ENCODE data around the gene MACIR.
A peak's percentile ranks its signal among the peaks of the same experiment; 100 is the strongest.
"Not testable (repeated sequence)": the region's sequence is repeated elsewhere in the genome, so short reads cannot be mapped to it uniquely, and the experiment has no call there.

MACIR gene, protein sequence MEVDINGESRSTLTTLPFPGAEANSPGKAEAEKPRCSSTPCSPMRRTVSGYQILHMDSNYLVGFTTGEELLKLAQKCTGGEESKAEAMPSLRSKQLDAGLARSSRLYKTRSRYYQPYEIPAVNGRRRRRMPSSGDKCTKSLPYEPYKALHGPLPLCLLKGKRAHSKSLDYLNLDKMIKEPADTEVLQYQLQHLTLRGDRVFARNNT

DNA sequence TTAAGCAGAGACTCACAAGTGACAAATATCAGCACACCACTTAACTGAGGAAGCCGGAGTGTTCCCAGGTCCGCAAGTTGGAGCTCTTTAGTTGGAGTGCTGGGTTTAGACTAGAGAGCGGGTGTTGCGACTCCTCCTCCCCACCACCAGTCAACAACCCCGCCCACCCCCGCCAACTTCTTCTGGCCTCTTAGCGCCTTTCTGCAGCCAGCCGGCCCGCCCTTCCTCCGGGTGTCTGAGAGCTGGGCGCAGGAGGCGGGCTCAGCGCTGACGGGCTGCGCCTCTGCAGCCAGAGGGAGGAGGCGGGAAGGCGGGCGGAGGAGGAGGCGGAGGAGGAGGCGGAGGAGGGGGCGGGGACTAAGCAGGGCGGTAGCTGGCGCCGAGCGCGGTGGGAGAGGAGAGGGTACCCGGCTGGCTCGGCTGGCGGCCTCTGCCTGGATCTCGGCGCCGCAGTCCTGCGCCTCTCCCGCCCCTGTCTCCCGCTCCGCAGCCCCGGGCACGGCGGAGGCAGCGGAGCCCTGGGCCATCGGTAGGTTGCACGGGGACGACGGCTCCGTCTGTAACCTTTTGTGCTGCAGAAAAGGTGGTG lies at the start of gene MACIR:
Gene MACIR (plus strand): TSS at position 396 of the 589 bp plus-strand sequence. CDS start 17,157 bp downstream, outside the sequence.
- DNase-seq: peak; percentile 98

GRCh38 chr5:103209065-103209464 lies 49.5 kb upstream of the MACIR start:
- DNase-seq: no peak

DNA sequence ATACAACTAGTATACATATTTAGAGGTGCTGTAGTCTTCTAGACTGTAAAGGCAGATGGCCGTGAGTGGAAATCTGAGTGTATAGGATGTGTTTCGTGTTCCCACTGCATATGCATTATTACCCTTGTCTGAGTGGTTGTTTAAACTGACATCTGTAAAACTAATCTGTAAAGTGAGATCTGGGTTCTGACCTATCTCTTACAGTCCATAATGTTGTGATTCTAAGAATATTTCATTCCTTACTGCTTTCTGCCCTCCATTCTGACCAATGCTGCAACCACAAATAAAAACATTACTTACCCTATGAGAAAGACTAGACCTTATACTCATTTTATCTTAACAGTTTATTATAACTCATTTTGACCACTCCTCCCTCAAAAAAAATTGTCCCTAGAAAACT lies 47.6 kb upstream of the MACIR start:
- no peak for DNase-seq

GRCh38 chr5:103211576-103212561 lies 46.7 kb upstream of the MACIR start:
- DNase-seq: no peak

- DNase-seq: no peak
These were observed 42.4 kb upstream of the MACIR start for GRCh38 chr5:103216137-103216536.

DNA sequence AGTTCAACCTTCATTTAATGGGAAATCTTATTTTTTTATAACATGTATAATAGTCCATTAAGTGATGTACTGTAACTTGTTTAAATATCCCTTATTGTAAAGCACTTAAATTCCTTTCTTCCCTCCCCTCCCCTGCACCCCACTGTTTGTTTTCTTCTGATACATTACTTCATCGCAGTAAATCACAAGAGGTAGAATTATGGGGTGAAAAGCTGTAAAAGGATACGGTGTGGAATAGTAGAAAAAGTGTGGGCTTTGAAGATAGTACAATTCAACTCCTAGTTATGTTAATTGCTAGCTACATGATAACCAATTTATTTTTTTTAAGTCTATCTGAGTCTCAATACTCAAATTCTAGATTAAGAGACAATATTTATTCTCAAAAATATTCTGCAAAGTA lies 41.9 kb upstream of the MACIR start:
- DNase-seq: no peak

GRCh38 chr5:103217101-103217500 lies 41.5 kb upstream of the MACIR start:
- DNase-seq: no peak

DNA sequence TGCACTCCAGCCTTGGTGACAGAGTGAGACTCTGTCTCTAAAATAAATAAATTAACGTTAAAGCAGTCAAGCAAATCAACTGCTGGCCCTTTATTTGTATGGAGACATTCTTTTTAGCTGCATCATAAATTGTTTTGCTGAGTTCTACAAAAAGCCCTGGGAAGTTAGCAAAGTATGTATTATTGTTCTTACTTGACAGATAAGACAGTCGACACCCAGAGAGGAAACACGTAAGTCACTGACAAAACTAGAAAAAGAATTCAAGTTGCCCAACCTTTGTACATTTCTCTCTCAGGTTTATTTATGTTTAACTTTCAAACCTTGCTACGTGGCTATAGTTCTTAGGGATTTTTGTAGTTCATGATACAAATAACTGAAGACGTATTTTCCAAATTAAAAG lies 40.4 kb upstream of the MACIR start:
- DNase-seq: peak; percentile 24

GRCh38 chr5:103219074-103219473 lies 39.5 kb upstream of the MACIR start:
- not testable (repeated sequence) for DNase-seq

GRCh38 chr5:103223031-103223955 lies 35.3 kb upstream of the MACIR start:
- DNase-seq: no peak

DNA sequence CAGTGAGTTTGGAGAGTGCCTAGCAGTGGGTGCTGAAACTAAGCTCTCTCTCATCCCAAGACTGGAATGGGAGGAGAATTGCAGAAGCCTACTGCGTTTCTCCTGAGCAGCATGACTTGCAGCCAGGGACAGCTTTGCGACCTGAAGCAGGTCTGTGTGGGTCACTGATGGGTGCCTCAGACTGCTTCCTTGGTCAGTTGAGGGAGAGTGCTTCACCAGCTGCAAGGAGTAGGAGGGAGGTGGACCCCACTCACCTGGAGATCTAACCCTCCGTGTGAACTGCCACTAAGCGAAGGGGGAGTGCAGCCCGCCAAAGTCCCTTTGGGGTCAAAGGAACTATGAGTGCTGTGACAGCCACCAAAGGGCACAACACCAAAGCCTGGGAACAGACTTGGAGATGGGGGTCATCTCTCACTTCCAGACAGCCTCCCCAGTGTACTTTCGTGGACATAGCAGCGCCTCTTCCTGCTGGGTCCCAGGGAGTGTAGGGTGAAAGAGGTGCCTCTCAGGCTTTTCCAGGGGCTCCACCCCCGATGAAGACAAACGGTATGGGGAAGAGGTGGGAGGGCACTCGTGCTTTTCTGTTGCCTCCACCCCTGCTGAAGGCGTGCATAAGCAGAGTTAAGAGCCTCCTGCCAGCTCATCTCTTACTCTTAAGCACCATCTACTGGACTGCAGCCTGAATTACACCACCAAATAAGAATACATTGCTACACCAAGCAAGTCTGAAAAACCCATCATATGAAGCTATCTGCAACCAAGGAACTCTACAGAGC lies 34.3 kb upstream of the MACIR start:
- peak; percentile 46 for DNase-seq

DNA sequence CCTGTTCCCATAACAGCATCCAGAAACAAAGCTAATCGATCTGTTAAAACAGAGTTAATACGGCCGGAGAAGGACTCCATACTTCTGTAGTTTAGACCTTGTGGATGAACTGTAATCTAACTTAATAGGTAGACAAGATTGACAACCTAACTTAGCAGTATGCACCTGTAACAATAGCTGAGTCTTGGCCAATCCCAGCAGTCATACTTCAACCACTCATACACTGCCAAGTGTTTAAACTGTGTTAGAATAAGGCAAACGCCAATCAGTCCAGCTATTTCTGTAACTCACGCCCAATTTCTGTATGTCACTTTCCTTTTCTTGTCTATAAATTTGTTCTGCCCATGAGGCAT lies 33.7 kb upstream of the MACIR start:
- DNase-seq: no peak

- no peak for DNase-seq
These were observed 30.5 kb upstream of the MACIR start for GRCh38 chr5:103228061-103228460.

DNA sequence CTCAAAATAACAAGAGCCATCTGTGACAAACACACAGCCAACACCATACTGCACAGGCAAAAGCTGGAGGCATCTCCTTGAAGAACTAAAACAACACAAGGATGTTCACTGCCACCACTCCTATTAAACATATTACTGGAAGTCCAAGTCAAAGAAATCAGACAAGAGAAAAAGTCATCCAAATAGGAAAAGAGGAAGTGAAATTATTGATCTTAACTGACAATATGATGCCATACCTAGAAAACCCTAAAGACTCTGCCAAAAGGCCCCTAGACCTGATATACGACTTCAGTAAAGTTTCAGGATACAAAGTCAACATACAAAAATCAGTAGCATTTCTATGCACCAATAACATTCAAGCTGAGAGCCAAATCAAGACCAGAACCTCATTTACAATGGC lies 30.0 kb upstream of the MACIR start:
- DNase-seq: no peak

- DNase-seq: no peak
These were observed 26.1 kb upstream of the MACIR start for GRCh38 chr5:103232393-103232999.

DNA sequence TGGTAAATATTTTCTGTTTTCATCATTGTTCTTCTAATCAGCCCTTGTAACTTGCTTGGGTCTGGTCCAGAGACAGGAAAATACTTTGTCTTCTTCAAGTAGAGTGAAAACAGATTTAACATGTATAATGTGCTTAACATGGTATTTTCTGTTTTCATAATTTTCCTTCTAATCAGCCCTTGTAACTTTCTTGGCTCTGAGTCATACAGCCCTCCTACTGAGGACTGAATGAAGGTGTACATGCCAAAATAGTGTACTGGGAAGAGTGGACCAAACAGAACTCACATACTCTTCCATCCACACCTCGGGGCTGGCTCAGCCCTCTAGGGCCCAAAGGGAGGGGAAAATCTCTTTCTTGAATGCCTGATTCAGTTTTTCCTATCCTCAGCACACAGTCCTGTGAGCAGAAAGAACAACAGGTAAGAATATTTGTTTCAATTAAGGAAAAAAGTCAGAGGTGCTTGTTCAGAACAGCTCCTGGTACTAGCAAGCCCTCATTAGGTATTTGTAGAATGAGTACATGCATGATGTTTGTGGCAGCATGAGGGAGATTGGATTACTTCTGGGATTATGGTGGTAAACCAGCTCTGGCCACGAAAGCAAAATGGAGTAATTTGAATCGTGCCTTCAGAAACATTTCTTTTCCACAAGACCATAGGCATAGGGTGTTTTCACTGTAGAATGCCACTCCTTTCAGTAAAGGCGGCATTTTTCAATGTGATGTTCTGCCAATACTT lies 24.2 kb upstream of the MACIR start:
- no peak for DNase-seq

DNA sequence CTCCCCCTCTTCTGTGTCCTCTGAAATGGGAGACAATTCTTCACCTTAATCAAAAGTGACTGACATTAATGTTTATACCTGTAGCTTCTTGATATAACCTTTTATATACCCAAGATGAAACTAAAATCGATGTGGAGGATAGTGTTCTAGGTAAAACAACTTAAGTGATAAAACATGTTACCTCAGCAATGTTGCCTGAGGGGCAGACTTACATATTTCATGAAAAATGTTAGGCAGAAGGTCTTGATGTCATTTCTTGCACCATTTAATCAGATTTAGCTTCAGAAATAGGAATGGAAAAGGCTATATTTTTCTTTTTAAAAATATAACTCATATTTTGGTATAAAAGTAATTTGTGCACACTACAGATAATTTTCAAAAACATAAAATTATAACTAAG lies 22.7 kb upstream of the MACIR start:
- no peak for DNase-seq

- no peak for DNase-seq
These were observed 20.8 kb upstream of the MACIR start for GRCh38 chr5:103237778-103238177.

GRCh38 chr5:103243665-103244064 lies 14.9 kb upstream of the MACIR start:
- no peak for DNase-seq

- DNase-seq: no peak
These were observed 14.2 kb upstream of the MACIR start for GRCh38 chr5:103244398-103244797.

DNA sequence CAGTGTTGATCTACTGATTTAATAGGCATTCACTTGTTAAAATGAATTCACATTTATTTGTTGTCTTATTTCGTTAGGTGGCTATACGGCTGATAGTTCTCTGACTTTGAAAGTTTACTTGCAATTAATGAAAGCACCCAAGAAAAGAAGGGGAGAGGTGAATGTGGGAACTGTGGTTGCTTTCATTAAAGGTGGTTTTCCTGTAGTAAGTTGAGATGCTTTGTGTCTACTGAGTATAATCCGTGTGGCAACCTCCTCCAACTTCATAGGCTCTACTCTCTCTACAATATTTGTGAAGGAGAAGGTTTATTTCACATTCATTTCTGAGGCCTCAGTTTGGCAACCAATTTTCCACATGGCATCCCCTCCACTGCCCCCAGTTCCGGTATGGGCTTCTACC lies 12.8 kb upstream of the MACIR start:
- no peak for DNase-seq
